HG02678 (cell line): ENCODE data around the gene SFTPA2.
"Not testable (repeated sequence)": the region's sequence is repeated elsewhere in the genome, so short reads cannot be mapped to it uniquely, and the experiment has no call there.

Source experiments
- ATAC-seq: cut with Tn5 transposase; IDR thresholded peaks from one replicate; pipeline ENCODE4 v1.9.1; 2021; ENCODE audit warnings: mild to moderate bottlenecking, moderate library complexity; ENCODE audit not compliant: unreplicated experiment

SFTPA2 gene

GRCh38 chr10:79516532-79517205 is 43.5 kb downstream of the SFTPA2 start:
- ATAC-seq: not testable (repeated sequence)

GRCh38 chr10:79511891-79512583 is 48.2 kb downstream of the SFTPA2 start, which contains the start of gene EIF5AL1:
EIF5AL1 (plus strand) TSS chr10:79512533; CDS start chr10:79512650, 117 bp downstream.
- not testable (repeated sequence) for ATAC-seq

- not testable (repeated sequence) for ATAC-seq
Measured at GRCh38 chr10:79509934-79510508, 50.2 kb downstream of the SFTPA2 start.

GRCh38 chr10:79509306-79509933 is 50.8 kb downstream of the SFTPA2 start:
- ATAC-seq: peak; percentile 49

- ATAC-seq: not testable (repeated sequence)
Measured at GRCh38 chr10:79508245-79508644, 52.0 kb downstream of the SFTPA2 start.

GRCh38 chr10:79507440-79508167 is 52.6 kb downstream of the SFTPA2 start:
- ATAC-seq: no peak
